NCI-H2227 treated with DMSO at 0.1 percent for 48 hours (cell line): ENCODE results near the gene GMIP.
"Not testable (repeated sequence)": the region's sequence is repeated elsewhere in the genome, so short reads cannot be mapped to it uniquely, and the experiment has no call there.

Experiments
- DNase-seq: peaks from one replicate; lab custom pipeline; 2025; lab: John Stamatoyannopoulos, UW

Gene GMIP

GRCh38 chr19:19634516-19635312 is 8.7 kb downstream of the GMIP start:
- no peak for DNase-seq

GRCh38 chr19:19633711-19634515 is 9.5 kb downstream of the GMIP start:
- no peak for DNase-seq

- DNase-seq = no peak
Observed at GRCh38 chr19:19632661-19633060, 10.8 kb downstream of the GMIP start.

- DNase-seq = no peak
Observed at GRCh38 chr19:19631346-19631745, 12.1 kb downstream of the GMIP start.

- no peak for DNase-seq
Observed at GRCh38 chr19:19630426-19630825, 13.0 kb downstream of the GMIP start.

GRCh38 chr19:19630062-19630414 is 13.4 kb downstream of the GMIP start:
- no peak for DNase-seq

GRCh38 chr19:19628501-19629134 is 14.8 kb downstream of the GMIP start:
- peak; percentile 70 for DNase-seq

- peak; percentile 70 for DNase-seq
Observed at GRCh38 chr19:19627621-19628500, 15.6 kb downstream of the GMIP start, which contains the start of gene LPAR2. Gene LPAR2 (minus strand): TSS chr19:19628220. CDS start chr19:19627275, 945 bp downstream.

GRCh38 chr19:19626516-19627472 is 16.7 kb downstream of the GMIP start:
- no peak for DNase-seq

GRCh38 chr19:19624032-19624570 is 19.4 kb downstream of the GMIP start:
- DNase-seq = no peak

GRCh38 chr19:19623383-19623782 is 20.1 kb downstream of the GMIP start:
- DNase-seq = no peak

- no peak for DNase-seq
Observed at GRCh38 chr19:19619849-19620210, 23.6 kb downstream of the GMIP start.

GRCh38 chr19:19619181-19619848 is 24.1 kb downstream of the GMIP start:
- peak; percentile 12 for DNase-seq

- DNase-seq = peak; percentile 94
Observed at GRCh38 chr19:19618219-19619051, 25.0 kb downstream of the GMIP start, which contains the start of gene PBX4. Gene PBX4 (minus strand): TSS chr19:19618687. CDS start chr19:19618629, 58 bp downstream.

GRCh38 chr19:19615086-19615485 is 28.4 kb downstream of the GMIP start:
- no peak for DNase-seq

- DNase-seq = no peak
Observed at GRCh38 chr19:19613506-19613905, 30.0 kb downstream of the GMIP start.

GRCh38 chr19:19610376-19611202 is 32.9 kb downstream of the GMIP start:
- no peak for DNase-seq

- not testable (repeated sequence) for DNase-seq
Observed at GRCh38 chr19:19606686-19607085, 36.8 kb downstream of the GMIP start.
